ENCODE results near the gene LYSMD2. TPM values are rescaled to one million over a fixed set of nuclear protein-coding genes. Genes with fewer than 3 reads are reported as not detected.

LYSMD2 gene
- total and polyA plus RNA-seq, 9 of the 15 experiments (the other 6 are each of a cell fraction or from before 2014, with no cell fraction given), result 4.3 to 30.3 (median 9.8) TPM

DNA sequence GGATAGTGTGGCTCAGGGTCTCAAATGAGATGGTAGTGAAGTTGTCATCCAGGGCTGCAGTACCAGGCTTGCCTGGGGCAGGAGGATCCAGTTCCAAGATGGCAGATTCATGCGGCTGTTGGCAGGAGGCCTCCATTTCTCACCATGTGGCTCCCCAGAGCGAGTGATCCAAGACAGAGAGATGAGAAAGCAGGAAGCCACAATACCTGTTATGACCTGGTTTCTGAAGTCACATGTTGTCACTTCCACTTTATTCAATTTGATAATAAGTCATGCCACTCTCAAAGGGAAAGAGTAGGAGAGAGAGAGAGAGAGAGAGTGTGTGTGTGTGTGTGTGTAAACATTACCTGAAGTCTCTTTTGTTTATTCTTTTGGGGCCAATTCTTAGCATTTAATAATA is 44.1 kb upstream of the LYSMD2 start (continued):
- TF ChIP-seq, protein P1, sequence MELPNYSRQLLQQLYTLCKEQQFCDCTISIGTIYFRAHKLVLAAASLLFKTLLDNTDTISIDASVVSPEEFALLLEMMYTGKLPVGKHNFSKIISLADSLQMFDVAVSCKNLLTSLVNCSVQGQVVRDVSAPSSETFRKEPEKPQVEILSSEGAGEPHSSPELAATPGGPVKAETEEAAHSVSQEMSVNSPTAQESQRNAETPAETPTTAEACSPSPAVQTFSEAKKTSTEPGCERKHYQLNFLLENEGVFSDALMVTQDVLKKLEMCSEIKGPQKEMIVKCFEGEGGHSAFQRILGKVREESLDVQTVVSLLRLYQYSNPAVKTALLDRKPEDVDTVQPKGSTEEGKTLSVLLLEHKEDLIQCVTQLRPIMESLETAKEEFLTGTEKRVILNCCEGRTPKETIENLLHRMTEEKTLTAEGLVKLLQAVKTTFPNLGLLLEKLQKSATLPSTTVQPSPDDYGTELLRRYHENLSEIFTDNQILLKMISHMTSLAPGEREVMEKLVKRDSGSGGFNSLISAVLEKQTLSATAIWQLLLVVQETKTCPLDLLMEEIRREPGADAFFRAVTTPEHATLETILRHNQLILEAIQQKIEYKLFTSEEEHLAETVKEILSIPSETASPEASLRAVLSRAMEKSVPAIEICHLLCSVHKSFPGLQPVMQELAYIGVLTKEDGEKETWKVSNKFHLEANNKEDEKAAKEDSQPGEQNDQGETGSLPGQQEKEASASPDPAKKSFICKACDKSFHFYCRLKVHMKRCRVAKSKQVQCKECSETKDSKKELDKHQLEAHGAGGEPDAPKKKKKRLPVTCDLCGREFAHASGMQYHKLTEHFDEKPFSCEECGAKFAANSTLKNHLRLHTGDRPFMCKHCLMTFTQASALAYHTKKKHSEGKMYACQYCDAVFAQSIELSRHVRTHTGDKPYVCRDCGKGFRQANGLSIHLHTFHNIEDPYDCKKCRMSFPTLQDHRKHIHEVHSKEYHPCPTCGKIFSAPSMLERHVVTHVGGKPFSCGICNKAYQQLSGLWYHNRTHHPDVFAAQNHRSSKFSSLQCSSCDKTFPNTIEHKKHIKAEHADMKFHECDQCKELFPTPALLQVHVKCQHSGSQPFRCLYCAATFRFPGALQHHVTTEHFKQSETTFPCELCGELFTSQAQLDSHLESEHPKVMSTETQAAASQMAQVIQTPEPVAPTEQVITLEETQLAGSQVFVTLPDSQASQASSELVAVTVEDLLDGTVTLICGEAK (IDR thresholded peaks at IDR 0.05), result no peak
- TF ChIP-seq, protein P1 (CRISPR knock-in tag; IDR thresholded peaks at IDR 0.05), result no peak
- no peak for TF ChIP-seq RBM22 (IDR thresholded peaks at IDR 0.05; ENCODE audit: low read depth, low read length, poor library complexity, severe bottlenecking)
- no peak for TF ChIP-seq MED1 (CRISPR knock-in tag; IDR thresholded peaks at IDR 0.05; ENCODE audit: borderline replicate concordance)
- no peak for TF ChIP-seq CBX2 (IDR thresholded peaks at IDR 0.05; ENCODE audit: insufficient read depth, low read length, poor library complexity, severe bottlenecking)
- no peak for TF ChIP-seq HOXB6 (CRISPR knock-in tag; IDR thresholded peaks at IDR 0.05; ENCODE audit: borderline replicate concordance)
- TF ChIP-seq, protein P2, sequence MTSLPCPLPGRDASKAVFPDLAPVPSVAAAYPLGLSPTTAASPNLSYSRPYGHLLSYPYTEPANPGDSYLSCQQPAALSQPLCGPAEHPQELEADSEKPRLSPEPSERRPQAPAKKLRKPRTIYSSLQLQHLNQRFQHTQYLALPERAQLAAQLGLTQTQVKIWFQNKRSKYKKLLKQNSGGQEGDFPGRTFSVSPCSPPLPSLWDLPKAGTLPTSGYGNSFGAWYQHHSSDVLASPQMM (CRISPR knock-in tag; IDR thresholded peaks at IDR 0.05), result no peak
- no peak for TF ChIP-seq XRCC3 (IDR thresholded peaks at IDR 0.05)
- TF ChIP-seq POLR2B (IDR thresholded peaks at IDR 0.05; ENCODE audit: low read depth, partially characterized antibody), result no peak
- TF ChIP-seq KLF1 (tag; IDR thresholded peaks at IDR 0.05), result no peak
- no peak for TF ChIP-seq ZNF431 (CRISPR knock-in tag; IDR thresholded peaks at IDR 0.05)
- TF ChIP-seq SAP30 (IDR thresholded peaks at IDR 0.05; ENCODE audit: borderline replicate concordance, insufficient read depth, low read depth, low read length, poor library complexity, severe bottlenecking), result no peak
- no peak for TF ChIP-seq SRSF3 (IDR thresholded peaks at IDR 0.05; ENCODE audit: insufficient read depth, low read length)
- TF ChIP-seq RBFOX2 (IDR thresholded peaks at IDR 0.05; ENCODE audit: low read depth, low read length), result no peak

Data from K562 (cell line).